Fibroblast of mammary gland (primary cell): ENCODE results near the gene PIMREG.

Experiments
- DNase-seq: peaks from one replicate; pipeline ENCODE4 v3.0.0-alpha.2; 2010; ENCODE audit warnings: low read depth
- H3K4me3 ChIP-seq: 2 replicates; pipeline ENCODE4 v1.5.1; 2011; ENCODE audit warnings: low read depth, mild to moderate bottlenecking, low read length, moderate library complexity; ENCODE audit not compliant: control insufficient read depth
- CTCF ChIP-seq: conservative IDR thresholded peaks from 2 replicates; pipeline ENCODE4 v1.5.1; 2011; ENCODE audit warnings: low read depth, low read length, inconsistent platforms; ENCODE audit not compliant: control insufficient read depth, insufficient read depth

The PIMREG gene

GRCh38 chr17:6426356-6427101, 17.7 kb upstream of the PIMREG start:
- TF ChIP-seq CTCF, result no peak

GRCh38 chr17:6427279-6427781, 16.9 kb upstream of the PIMREG start:
- H3K4me3 ChIP-seq, result no peak overlapping the region
- DNase-seq, result peak; percentile 17
- TF ChIP-seq CTCF, result no peak

More at GRCh38 chr17:6426356-6427101, 17.7 kb upstream of the PIMREG start:
- DNase-seq, result no peak
- H3K4me3 ChIP-seq, result no peak overlapping the region

- TF ChIP-seq CTCF, result no peak
- DNase-seq, result no peak
- no peak overlapping the region for H3K4me3 ChIP-seq
Observed at GRCh38 chr17:6428207-6428965, 15.9 kb upstream of the PIMREG start.

GRCh38 chr17:6429266-6429665, 15.0 kb upstream of the PIMREG start:
- no peak for TF ChIP-seq CTCF
- no peak for DNase-seq
- H3K4me3 ChIP-seq, result no peak overlapping the region

- no peak overlapping the region for H3K4me3 ChIP-seq
- DNase-seq, result peak; percentile 13
- TF ChIP-seq CTCF, result peak; percentile 44
Observed at GRCh38 chr17:6430769-6431168, 13.5 kb upstream of the PIMREG start.

GRCh38 chr17:6435051-6435450, 9.2 kb upstream of the PIMREG start, which contains the start of gene AIPL1:
Gene AIPL1 (minus strand): TSS chr17:6435121. CDS start chr17:6435104, 17 bp downstream.
- no peak for TF ChIP-seq CTCF
- no peak for DNase-seq
- H3K4me3 ChIP-seq, result no peak within 1 kb of the TSS
